Right lobe of liver (tissue), 6 donors: ENCODE data around the gene SMS. TPM values are rescaled to one million over a fixed set of nuclear protein-coding genes. Genes with fewer than 3 reads are reported as not detected.

Source experiments
- ATAC-seq, 4 donors: fragments of 200-7000 bp; cut with Tn5 transposase; one replicate each; pipeline ENCODE4 v1.9.1; 2020; ENCODE audit warnings: mild to moderate bottlenecking in 4 of 4, moderate library complexity in 4 of 4
- DNase-seq, 3 donors: peaks; one replicate each; pipeline ENCODE4 v3.0.0-alpha.2; 2020
- H3K27ac ChIP-seq, 3 donors: fragments of 200-600 bp; one replicate each; pipeline ENCODE4 v1.8.0; 2022
- H3K27me3 ChIP-seq, 2 donors: fragments of 200-600 bp; one replicate each; pipeline ENCODE4 v1.8.0; 2022
- H3K36me3 ChIP-seq, 4 donors: fragments of 200-600 bp; sonication (generic) in 1 of 4; one replicate each; pipeline versions ENCODE4 v1.5.1 to v1.8.0; 2017 to 2022; ENCODE audit warnings: control low read depth in 1 of 4
- H3K4me1 ChIP-seq, 4 donors: fragments of 200-600 bp; sonication (generic) in 1 of 4; one replicate each; pipeline versions ENCODE4 v1.5.1 to v1.8.0; 2017 to 2022; ENCODE audit warnings: control low read depth in 1 of 4
- H3K4me3 ChIP-seq, 3 donors: fragments of 200-600 bp; one replicate each; pipeline ENCODE4 v1.8.0; 2022
- H3K9me3 ChIP-seq, 4 donors: fragments of 200-600 bp; sonication (generic) in 1 of 4; one replicate each; pipeline versions ENCODE4 v1.5.1 to v1.8.0; 2017 to 2022; ENCODE audit warnings: control low read depth in 1 of 4
- POLR2A ChIP-seq: fragments of 450-650 bp; IDR thresholded peaks from one replicate; pipeline ENCODE4 v1.6.1; 2017; ENCODE audit warnings: antibody characterized with exemption, mild to moderate bottlenecking
- WGBS: methylation state at CpG from one replicate; pipeline ENCODE4 v1.1.6; 2018; ENCODE audit warnings: low coverage, low lambda C conversion rate; ENCODE audit not compliant: insufficient coverage; ENCODE audit errors: missing lambda C conversion rate; 5-methylcytosine and 5-hydroxymethylcytosine counted together
- intact Hi-C, 2 donors: fragments of 100-400 bp; cut with DNase I; formaldehyde crosslinking; loops; one replicate each; pipeline versions ENCODE4 v1.11.2 to v1.14.1; 2022
- total RNA-seq, 6 experiments: library from RNA; depleted of rRNA in 2 of 6; stranded (reverse); fragments of >200 nt in 2 of 6; fragmentation: NEBNext Ultra II Directional in 3 of 6; extraction: Animal tissue kit (Norgen Biotek cat#: 25700) in 3 of 6; gene quantifications; one replicate each; pipeline versions ENCODE4 v1.1.0 to v1.2.4, GENCODE V29; 2016 to 2023
- TF ChIP-seq, protein P1 (sequence below), 4 donors: fragments of 200-600 bp in 3 of 4; fragments of 450-650 bp in 1 of 4; IDR thresholded peaks; one replicate each; pipeline versions ENCODE4 v1.5.1 to v1.8.0; 2016 to 2022; ENCODE audit warnings: antibody characterized with exemption in 4 of 4, mild to moderate bottlenecking in 2 of 4
- donor health status: DM: no; HTN: yes; CAD: no.
- donor health status: DM: no; HTN: no; CAD: no.
- donor health status: DM: no; HTN: no; CAD: no.
- donor health status: DM: no; HTN: yes; CAD: no.
- donor health status: DM: no; HTN: yes; CAD: no.

SMS gene
- total RNA-seq, 6 experiments from 2014 or later: 14.6 to 27.1 (median 21.9) TPM

- intact Hi-C loops: no loop called here
- no peak overlapping the region for H3K27ac ChIP-seq
- TF ChIP-seq POLR2A: no peak
- TF ChIP-seq, protein P1, sequence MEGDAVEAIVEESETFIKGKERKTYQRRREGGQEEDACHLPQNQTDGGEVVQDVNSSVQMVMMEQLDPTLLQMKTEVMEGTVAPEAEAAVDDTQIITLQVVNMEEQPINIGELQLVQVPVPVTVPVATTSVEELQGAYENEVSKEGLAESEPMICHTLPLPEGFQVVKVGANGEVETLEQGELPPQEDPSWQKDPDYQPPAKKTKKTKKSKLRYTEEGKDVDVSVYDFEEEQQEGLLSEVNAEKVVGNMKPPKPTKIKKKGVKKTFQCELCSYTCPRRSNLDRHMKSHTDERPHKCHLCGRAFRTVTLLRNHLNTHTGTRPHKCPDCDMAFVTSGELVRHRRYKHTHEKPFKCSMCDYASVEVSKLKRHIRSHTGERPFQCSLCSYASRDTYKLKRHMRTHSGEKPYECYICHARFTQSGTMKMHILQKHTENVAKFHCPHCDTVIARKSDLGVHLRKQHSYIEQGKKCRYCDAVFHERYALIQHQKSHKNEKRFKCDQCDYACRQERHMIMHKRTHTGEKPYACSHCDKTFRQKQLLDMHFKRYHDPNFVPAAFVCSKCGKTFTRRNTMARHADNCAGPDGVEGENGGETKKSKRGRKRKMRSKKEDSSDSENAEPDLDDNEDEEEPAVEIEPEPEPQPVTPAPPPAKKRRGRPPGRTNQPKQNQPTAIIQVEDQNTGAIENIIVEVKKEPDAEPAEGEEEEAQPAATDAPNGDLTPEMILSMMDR (IDR thresholded peaks at IDR 0.05): no peak
Measured at GRCh38 chrX:21944136-21944615, 3.7 kb downstream of the SMS start.

GRCh38 chrX:21946925-21947641, 6.6 kb downstream of the SMS start:
- Histone ChIP-seq H3K27me3 (no peaks in the 10 kb centered on the region), H3K4me3 (no peak overlapping the region), H3K36me3 (no peaks in the 10 kb centered on the region), H3K27ac (no peak overlapping the region), H3K9me3 (no peaks in the 10 kb centered on the region), H3K4me1 (no peaks in the 10 kb centered on the region)
- peak in 1 of 4 donors; percentile 16 for ATAC-seq
- TF ChIP-seq POLR2A: no peak
- TF ChIP-seq, protein P1 (IDR thresholded peaks at IDR 0.05): no peak
- 49% methylated on average over 7 of the region's 7 CpGs for WGBS
- intact Hi-C loops: no loop called here
- DNase-seq: no peak

More at GRCh38 chrX:21944136-21944615, 3.7 kb downstream of the SMS start:
- H3K9me3 ChIP-seq: no peaks in the 10 kb centered on the region
- ATAC-seq (no peak), DNase-seq (no peak)
- no peaks in the 10 kb centered on the region for H3K4me1 ChIP-seq
- no peaks in the 10 kb centered on the region for H3K27me3 ChIP-seq
- no peak overlapping the region for H3K4me3 ChIP-seq
- no peaks in the 10 kb centered on the region for H3K36me3 ChIP-seq
- 62% methylated on average over 2 of the region's 8 CpGs for WGBS

DNA sequence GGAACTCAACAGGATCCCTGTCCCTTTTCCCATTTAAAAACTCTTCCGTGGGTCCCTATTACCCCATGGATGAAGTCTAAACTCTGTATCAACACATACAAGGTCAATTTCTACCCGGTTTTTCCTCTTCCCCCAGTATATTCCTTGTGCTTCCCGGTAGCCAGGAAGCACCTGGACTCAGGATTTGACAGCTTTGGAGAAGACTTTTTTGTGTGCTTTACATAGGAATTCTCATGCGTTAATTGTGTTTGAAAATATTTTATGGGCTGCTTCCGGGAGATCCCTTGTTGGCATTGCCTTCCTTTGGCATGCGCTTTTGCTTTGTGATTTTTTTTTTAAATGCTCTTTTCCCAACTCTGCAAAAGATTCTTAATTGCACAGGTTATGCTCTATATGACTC, 7.2 kb downstream of the SMS start:
- Histone ChIP-seq H3K27ac (no peak overlapping the region), H3K27me3 (no peaks in the 10 kb centered on the region), H3K36me3 (no peaks in the 10 kb centered on the region), H3K9me3 (no peaks in the 10 kb centered on the region), H3K4me3 (no peak overlapping the region), H3K4me1 (no peaks in the 10 kb centered on the region)
- ATAC-seq: no peak
- TF ChIP-seq, protein P1 (IDR thresholded peaks at IDR 0.05): no peak
- no peak for TF ChIP-seq POLR2A
- DNase-seq: no peak
- intact Hi-C loops: no loop called here
- 49% methylated on average over 6 of the region's 6 CpGs for WGBS

DNA sequence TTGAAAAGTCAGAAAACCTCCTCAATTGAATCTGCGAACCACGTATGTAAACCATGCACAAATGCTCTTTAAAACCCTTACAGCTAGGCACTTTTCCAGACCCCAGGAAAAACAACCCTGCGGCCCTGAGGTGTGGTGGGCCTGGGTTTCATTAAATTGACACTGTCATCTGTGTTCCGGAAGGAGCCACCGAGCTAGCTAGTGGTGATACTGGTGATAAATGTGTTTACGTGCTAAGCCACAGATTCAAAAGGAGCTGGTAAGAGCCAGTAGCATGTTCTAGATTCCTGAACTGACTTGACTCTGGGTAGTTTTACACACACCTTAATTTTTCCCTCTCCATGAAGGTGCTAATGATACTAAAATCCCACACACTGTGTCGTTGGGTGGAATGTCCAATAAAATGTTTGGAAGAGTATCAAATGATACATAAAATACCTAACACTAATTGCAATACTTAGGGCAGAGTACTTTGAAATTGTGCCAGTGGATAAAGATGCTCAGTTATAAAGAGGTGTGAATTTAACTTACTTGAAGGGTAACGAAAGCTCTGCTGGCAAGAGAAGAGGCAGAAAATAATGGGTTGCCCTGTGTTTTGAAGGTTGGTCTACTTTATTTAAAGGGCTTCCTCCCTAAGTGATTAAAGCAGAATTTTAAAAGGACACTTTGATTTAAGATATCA, 8.5 kb downstream of the SMS start:
- Histone ChIP-seq H3K4me3 (no peak overlapping the region), H3K27ac (no peak overlapping the region)

More for the DNA sequence above, 8.5 kb downstream of the SMS start:
- Histone ChIP-seq H3K4me1 (no peaks in the 10 kb centered on the region), H3K9me3 (no peaks in the 10 kb centered on the region), H3K36me3 (no peaks in the 10 kb centered on the region), H3K27me3 (no peaks in the 10 kb centered on the region)
- WGBS: 68% methylated on average over 6 of the region's 8 CpGs
- ATAC-seq (no peak), DNase-seq (no peak)
- intact Hi-C loops: no loop called here
- TF ChIP-seq POLR2A: no peak
- TF ChIP-seq, protein P1 (IDR thresholded peaks at IDR 0.05): no peak
